Uterus (tissue), 2 donors: ENCODE data around the gene TAS2R60.

ENCODE experiments used
- POLR2A ChIP-seq, 2 donors: fragments of 450-650 bp; IDR thresholded peaks; one replicate each; pipeline ENCODE4 v1.6.1; 2016; ENCODE audit warnings: antibody characterized with exemption in 2 of 2, mild to moderate bottlenecking in 1 of 2, moderate library complexity in 1 of 2
- TF ChIP-seq, protein P1 (sequence below), 4 experiments: fragments of 200-600 bp in 2 of 4; fragments of 450-650 bp in 2 of 4; sonication (generic) in 2 of 4; IDR thresholded peaks; one replicate each; pipeline ENCODE4 v1.5.1; 2016 to 2019; ENCODE audit warnings: antibody characterized with exemption in 4 of 4, mild to moderate bottlenecking in 2 of 4, moderate library complexity in 1 of 4

DNA sequence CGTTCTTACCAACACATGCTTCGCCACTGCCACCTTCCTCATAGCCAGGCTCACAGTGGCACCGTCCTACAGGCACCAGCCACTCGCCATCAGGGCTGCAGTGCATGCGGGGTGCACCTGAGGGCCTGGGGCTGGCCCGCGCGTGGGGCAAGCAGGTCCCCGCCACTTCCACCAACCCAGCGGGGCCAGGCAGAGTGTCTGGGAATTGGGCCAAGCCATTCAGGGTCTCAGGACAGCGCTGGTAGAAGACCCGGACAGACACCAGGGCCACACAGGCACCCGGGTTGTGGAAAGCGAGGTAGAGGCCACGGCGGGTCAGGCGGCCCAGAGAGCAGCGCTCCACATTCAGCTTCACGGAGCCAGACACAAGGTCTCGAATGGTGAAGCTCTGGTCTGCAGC lies 43.6 kb upstream of the TAS2R60 start:
- TF ChIP-seq, protein P1, sequence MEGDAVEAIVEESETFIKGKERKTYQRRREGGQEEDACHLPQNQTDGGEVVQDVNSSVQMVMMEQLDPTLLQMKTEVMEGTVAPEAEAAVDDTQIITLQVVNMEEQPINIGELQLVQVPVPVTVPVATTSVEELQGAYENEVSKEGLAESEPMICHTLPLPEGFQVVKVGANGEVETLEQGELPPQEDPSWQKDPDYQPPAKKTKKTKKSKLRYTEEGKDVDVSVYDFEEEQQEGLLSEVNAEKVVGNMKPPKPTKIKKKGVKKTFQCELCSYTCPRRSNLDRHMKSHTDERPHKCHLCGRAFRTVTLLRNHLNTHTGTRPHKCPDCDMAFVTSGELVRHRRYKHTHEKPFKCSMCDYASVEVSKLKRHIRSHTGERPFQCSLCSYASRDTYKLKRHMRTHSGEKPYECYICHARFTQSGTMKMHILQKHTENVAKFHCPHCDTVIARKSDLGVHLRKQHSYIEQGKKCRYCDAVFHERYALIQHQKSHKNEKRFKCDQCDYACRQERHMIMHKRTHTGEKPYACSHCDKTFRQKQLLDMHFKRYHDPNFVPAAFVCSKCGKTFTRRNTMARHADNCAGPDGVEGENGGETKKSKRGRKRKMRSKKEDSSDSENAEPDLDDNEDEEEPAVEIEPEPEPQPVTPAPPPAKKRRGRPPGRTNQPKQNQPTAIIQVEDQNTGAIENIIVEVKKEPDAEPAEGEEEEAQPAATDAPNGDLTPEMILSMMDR (IDR thresholded peaks at IDR 0.05), result no peak
- TF ChIP-seq POLR2A (IDR thresholded peaks at IDR 0.05), result no peak
